GM12801 (cell line): Measurements from ENCODE around the gene OR2A12.

Experiments used
- TF ChIP-seq, protein P1 (sequence below): IDR thresholded peaks from one replicate; pipeline ENCODE4 v1.5.1; 2011; ENCODE audit warnings: control low read depth; ENCODE audit not compliant: insufficient read length; ENCODE audit errors: extremely low read depth

Gene OR2A12

DNA sequence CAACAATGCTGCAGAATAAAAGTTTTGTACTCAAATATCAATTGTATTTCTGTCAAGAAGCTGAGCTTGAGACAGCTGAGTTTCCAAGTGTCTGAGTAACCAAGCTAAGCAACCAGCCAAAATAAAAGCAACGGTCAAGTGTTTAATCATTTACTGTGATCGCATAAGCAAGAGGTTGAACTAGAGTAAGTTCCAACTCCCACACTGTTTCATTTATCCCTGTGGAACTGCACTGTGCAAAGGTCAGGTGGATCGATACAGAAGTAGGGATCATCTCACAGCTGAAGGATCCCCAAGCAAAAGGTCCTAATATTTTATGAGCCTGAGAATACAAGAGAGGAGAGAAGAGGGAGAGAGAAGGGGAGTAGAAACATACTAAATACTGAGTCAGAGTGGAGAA lies 58.3 kb downstream of the OR2A12 start:
- TF ChIP-seq, protein P1, sequence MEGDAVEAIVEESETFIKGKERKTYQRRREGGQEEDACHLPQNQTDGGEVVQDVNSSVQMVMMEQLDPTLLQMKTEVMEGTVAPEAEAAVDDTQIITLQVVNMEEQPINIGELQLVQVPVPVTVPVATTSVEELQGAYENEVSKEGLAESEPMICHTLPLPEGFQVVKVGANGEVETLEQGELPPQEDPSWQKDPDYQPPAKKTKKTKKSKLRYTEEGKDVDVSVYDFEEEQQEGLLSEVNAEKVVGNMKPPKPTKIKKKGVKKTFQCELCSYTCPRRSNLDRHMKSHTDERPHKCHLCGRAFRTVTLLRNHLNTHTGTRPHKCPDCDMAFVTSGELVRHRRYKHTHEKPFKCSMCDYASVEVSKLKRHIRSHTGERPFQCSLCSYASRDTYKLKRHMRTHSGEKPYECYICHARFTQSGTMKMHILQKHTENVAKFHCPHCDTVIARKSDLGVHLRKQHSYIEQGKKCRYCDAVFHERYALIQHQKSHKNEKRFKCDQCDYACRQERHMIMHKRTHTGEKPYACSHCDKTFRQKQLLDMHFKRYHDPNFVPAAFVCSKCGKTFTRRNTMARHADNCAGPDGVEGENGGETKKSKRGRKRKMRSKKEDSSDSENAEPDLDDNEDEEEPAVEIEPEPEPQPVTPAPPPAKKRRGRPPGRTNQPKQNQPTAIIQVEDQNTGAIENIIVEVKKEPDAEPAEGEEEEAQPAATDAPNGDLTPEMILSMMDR, result no peak

DNA sequence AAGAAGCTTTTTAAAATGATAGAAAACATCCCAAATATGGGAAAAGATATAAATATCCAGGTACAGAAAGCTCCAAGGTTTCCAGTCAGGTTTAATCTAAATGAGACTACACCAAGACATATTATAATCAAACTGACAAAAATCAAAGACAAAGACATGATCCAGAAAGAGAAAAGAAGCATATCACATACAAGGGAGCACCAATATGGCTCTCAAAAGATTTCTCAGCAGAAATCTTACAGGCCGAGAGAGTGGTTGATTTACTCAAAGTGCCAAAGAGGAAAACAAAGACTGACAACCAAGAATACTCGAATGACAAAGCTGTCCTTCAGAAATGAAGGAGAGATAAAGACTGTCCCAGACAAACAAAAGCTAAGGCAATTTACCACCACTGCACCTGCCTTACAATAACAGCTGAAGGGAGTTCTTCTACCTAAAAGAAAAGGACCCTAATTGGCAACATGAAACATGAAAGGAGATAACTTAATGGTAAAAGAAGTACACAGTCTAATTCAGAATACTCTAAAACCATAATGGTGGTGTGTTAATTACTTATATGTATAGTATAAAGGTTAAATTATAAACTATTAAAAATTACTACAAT lies 62.2 kb downstream of the OR2A12 start:
- TF ChIP-seq, protein P1, result no peak
